NT2/D1 (cell line): ENCODE measurements around the gene RNF121.

Experiments used
- DNase-seq: peaks from one replicate; pipeline ENCODE4 v3.0.0-alpha.2; 2011; ENCODE audit warnings: low read depth, low spot score
- H3K27me3 ChIP-seq: 2 replicates; pipeline ENCODE4 v1.6.0; 2011; ENCODE audit warnings: mild to moderate bottlenecking; ENCODE audit not compliant: insufficient read length, insufficient read depth
- H3K36me3 ChIP-seq: 2 replicates; pipeline ENCODE4 v1.6.1; 2011; ENCODE audit warnings: mild to moderate bottlenecking, low read length, mixed read lengths; ENCODE audit not compliant: insufficient read depth, insufficient read length
- H3K4me1 ChIP-seq: 2 replicates; pipeline ENCODE4 v1.5.1; 2011; ENCODE audit not compliant: insufficient read depth, insufficient read length
- H3K4me3 ChIP-seq: 2 replicates; pipeline ENCODE4 v1.5.1; 2011; ENCODE audit warnings: low read depth; ENCODE audit not compliant: insufficient read length
- H3K9ac ChIP-seq: 2 replicates; pipeline ENCODE4 v1.6.0; 2011; ENCODE audit warnings: low read depth; ENCODE audit not compliant: insufficient read length
- H3K9me3 ChIP-seq: 2 replicates; pipeline ENCODE4 v1.5.1; 2011; ENCODE audit warnings: mild to moderate bottlenecking, low read length; ENCODE audit not compliant: insufficient read depth
- SUZ12 ChIP-seq: IDR thresholded peaks from 2 replicates; pipeline ENCODE4 v1.6.1; 2011; ENCODE audit not compliant: insufficient read length, insufficient read depth; ENCODE audit errors: extremely low read depth
- YY1 ChIP-seq: IDR thresholded peaks from 2 replicates; pipeline ENCODE4 v1.6.1; 2011; ENCODE audit not compliant: insufficient read length, insufficient read depth
- ZNF274 ChIP-seq: IDR thresholded peaks from 2 replicates; pipeline ENCODE4 v1.6.1; 2011; ENCODE audit warnings: mild to moderate bottlenecking, low read depth, low read length

RNF121 gene

DNA sequence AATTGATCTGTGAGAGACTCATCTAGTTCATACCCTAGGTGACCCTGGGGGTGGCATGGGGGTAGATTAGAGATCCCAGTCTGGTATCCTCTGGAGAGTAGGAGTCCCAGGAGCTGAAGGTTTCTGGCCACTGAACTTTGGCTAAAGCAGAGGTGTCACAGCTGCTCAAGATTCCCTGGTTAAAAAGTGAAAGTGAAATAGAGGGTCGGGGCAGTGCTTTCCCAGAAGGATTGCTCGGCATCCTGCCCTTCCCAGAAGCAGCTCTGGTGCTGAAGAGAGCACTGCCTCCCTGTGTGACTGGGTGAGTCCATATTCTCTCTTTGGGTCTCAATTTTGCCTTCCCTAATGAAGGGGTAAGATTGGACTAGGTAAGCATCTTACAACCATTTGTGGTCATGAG is 70.5 kb downstream of the RNF121 start:
- peaks cover 4% of the 10 kb centered on the region for H3K4me1 ChIP-seq
- TF ChIP-seq YY1 (no peak), SUZ12 (no peak), ZNF274 (no peak)
- H3K36me3 ChIP-seq = peaks cover 82% of the 10 kb centered on the region
- no peaks in the 10 kb centered on the region for H3K27me3 ChIP-seq
- no peak overlapping the region for H3K4me3 ChIP-seq
- no peak overlapping the region for H3K9ac ChIP-seq
- H3K9me3 ChIP-seq = no peaks in the 10 kb centered on the region
- DNase-seq = no peak

DNA sequence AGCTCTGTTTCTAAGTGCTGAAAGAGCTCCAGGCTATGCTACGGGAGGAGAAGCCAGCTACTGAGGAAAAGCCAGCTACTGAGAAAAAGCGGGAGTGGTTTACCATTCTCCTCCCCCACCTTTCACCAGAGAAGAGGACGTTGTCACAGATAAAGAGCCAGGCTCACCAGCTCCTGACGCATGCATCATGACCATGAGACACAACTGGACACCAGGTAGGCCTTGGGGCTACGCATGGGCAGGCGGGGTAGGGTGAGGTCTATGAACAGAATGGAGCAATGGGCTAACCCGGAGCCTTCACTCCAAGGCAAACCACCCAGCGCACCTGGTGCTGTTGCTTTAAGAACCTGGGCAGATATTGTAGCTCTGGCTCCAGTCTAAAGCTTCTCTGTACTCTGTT is 71.0 kb downstream of the RNF121 start:
- peaks cover 4% of the 10 kb centered on the region for H3K4me1 ChIP-seq
- H3K9me3 ChIP-seq = no peaks in the 10 kb centered on the region
- H3K4me3 ChIP-seq = no peak overlapping the region
- H3K27me3 ChIP-seq = no peaks in the 10 kb centered on the region
- no peak overlapping the region for H3K9ac ChIP-seq
- DNase-seq = no peak
- TF ChIP-seq YY1 = no peak
- TF ChIP-seq SUZ12 = no peak
- TF ChIP-seq ZNF274 = no peak
- peaks cover 83% of the 10 kb centered on the region for H3K36me3 ChIP-seq

DNA sequence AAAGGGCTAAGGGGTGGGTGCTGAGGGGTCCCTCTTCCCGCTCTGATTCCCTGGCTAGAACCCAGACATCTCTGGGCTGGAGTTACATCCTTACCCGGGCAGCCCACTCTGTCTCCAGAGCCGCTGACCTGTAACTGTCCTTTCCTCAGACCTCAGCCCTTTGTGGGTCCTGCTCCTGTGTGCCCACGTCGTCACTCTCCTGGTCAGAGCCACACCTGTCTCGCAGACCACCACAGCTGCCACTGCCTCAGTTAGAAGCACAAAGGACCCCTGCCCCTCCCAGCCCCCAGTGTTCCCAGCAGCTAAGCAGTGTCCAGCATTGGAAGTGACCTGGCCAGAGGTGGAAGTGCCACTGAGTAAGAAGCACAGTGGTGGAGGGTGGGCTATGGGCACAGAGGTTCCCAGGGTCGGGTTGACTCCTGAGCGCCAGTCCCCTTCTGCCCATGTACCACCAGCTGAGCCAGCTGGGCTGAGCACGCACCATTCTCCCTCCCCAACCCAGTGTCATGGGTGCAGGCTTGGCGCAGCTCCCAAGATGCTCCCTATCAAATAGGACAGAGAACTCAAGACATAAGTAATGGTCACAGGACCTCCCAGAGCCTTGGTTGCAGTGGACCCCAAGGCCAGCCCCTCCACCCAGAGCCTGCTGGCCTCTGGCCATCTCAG is 71.5 kb downstream of the RNF121 start:
- Histone ChIP-seq H3K36me3 (peaks cover 87% of the 10 kb centered on the region), H3K9me3 (no peaks in the 10 kb centered on the region), H3K27me3 (no peaks in the 10 kb centered on the region), H3K9ac (no peak overlapping the region), H3K4me3 (no peak overlapping the region), H3K4me1 (peaks cover 4% of the 10 kb centered on the region)
- no peak for DNase-seq
- no peak for TF ChIP-seq ZNF274
- no peak for TF ChIP-seq YY1
- TF ChIP-seq SUZ12 = no peak

DNA sequence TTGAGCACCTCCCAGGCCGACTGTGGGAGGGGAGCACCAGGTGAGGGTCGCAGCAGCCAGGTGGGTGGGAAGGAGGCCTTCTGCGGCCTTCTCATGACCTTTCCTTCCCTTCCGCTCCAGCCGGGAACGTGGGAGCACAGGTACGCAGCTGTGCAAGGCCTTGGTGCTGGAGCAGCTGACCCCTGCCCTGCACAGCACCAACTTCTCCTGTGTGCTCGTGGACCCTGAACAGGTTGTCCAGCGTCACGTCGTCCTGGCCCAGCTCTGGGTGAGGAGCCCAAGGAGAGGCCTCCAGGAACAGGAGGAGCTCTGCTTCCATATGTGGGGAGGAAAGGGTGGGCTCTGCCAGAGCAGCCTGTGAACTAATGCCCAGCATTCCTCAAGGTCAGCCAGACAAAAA is 72.4 kb downstream of the RNF121 start:
- TF ChIP-seq YY1 (no peak), ZNF274 (no peak), SUZ12 (no peak)
- peaks cover 4% of the 10 kb centered on the region for H3K4me1 ChIP-seq
- no peaks in the 10 kb centered on the region for H3K9me3 ChIP-seq
- no peaks in the 10 kb centered on the region for H3K27me3 ChIP-seq
- no peak overlapping the region for H3K9ac ChIP-seq
- H3K4me3 ChIP-seq = no peak overlapping the region
- DNase-seq = no peak
- H3K36me3 ChIP-seq = peaks cover 91% of the 10 kb centered on the region

DNA sequence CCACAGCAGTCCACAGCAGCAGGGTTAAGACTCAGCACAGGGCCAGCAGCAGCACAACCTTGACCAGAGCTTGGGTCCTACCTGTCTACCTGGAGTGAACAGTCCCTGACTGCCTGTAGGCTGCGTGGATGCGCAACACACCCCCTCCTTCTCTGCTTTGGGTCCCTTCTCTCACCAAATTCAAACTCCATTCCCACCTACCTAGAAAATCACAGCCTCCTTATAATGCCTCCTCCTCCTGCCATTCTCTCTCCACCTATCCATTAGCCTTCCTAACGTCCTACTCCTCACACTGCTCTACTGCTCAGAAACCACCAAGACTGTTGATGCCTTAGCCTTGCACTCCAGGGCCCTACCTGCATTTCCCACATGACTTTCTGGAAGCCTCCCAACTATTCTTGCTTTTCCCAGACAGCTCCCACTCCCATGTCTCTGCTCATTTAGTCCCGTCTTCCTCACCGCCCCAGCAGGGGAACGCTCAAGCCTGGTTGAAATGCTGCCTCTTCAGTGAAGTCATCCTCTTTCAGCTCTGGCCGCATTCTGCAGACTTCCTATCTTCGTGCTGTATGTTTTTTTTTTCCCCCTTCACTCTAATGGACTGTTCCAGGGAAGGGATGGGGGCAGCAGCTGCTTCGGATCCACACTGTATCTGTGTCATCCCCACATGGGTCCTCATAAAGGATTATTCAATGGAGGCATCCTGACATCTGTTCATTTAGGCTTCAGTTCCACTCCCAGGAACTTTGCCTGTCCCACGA is 73.2 kb downstream of the RNF121 start:
- no peak overlapping the region for H3K9ac ChIP-seq
- peaks cover 4% of the 10 kb centered on the region for H3K4me1 ChIP-seq
- TF ChIP-seq YY1 (no peak), ZNF274 (no peak), SUZ12 (no peak)
- no peak overlapping the region for H3K4me3 ChIP-seq
- no peaks in the 10 kb centered on the region for H3K9me3 ChIP-seq
- DNase-seq = no peak
- no peaks in the 10 kb centered on the region for H3K27me3 ChIP-seq
- peaks cover 92% of the 10 kb centered on the region for H3K36me3 ChIP-seq

- Histone ChIP-seq H3K36me3 (peaks cover 98% of the 10 kb centered on the region), H3K27me3 (no peaks in the 10 kb centered on the region), H3K4me1 (no peaks in the 10 kb centered on the region), H3K9ac (no peak overlapping the region), H3K9me3 (no peaks in the 10 kb centered on the region), H3K4me3 (no peak overlapping the region)
- TF ChIP-seq SUZ12 (no peak), YY1 (no peak), ZNF274 (no peak)
- DNase-seq = no peak
Measured at GRCh38 chr11:72002841-72003775, 74.3 kb downstream of the RNF121 start.
